Neutrophil (primary cell): ENCODE data around the gene ARHGAP6.

Experiments
- H3K27ac ChIP-seq: fragments of 200-600 bp; sonication (generic); 2 replicates; pipeline ENCODE4 v1.5.1; 2016; ENCODE audit warnings: mild to moderate bottlenecking, moderate library complexity
- H3K27me3 ChIP-seq: fragments of 200-600 bp; sonication (generic); 2 replicates; pipeline ENCODE4 v1.6.0; 2016; ENCODE audit warnings: mild to moderate bottlenecking
- H3K36me3 ChIP-seq: fragments of 200-600 bp; sonication (generic); 2 replicates; pipeline ENCODE4 v1.5.1; 2017
- H3K4me1 ChIP-seq, 2 experiments: fragments of 200-600 bp in 1 of 2; sonication (generic) in 1 of 2; 1 replicate in 1 of 2; 2 replicates in 1 of 2; pipeline versions ENCODE4 v1.5.1 to v1.6.1; 2013 to 2016; ENCODE audit warnings: low read depth in 1 of 2, low read length in 1 of 2, mild to moderate bottlenecking in 1 of 2, moderate library complexity in 1 of 2; ENCODE audit not compliant: control insufficient read depth in 1 of 2, insufficient read depth in 1 of 2
- H3K4me3 ChIP-seq, 2 experiments: fragments of 200-600 bp in 1 of 2; sonication (generic) in 1 of 2; 1 replicate in 1 of 2; 2 replicates in 1 of 2; pipeline ENCODE4 v1.5.1; 2013 to 2016; ENCODE audit warnings: low read depth in 1 of 2, low read length in 1 of 2, mild to moderate bottlenecking in 1 of 2, moderate library complexity in 1 of 2
- H3K9me3 ChIP-seq: fragments of 200-600 bp; sonication (generic); 2 replicates; pipeline ENCODE4 v1.5.1; 2016
- CTCF ChIP-seq: fragments of 200-600 bp; sonication (generic); IDR thresholded peaks from 2 replicates; pipeline ENCODE4 v1.5.1; 2016; ENCODE audit warnings: antibody characterized with exemption

ARHGAP6 gene

GRCh38 chrX:11591723-11592346 lies 73.9 kb downstream of the ARHGAP6 start:
- H3K4me3 ChIP-seq, result no peak overlapping the region
- no peak for TF ChIP-seq CTCF
- no peaks in the 10 kb centered on the region for H3K27me3 ChIP-seq
- H3K36me3 ChIP-seq, result no peaks in the 10 kb centered on the region
- no peaks in the 10 kb centered on the region for H3K4me1 ChIP-seq
- H3K9me3 ChIP-seq, result no peaks in the 10 kb centered on the region
- H3K27ac ChIP-seq, result no peak overlapping the region

DNA sequence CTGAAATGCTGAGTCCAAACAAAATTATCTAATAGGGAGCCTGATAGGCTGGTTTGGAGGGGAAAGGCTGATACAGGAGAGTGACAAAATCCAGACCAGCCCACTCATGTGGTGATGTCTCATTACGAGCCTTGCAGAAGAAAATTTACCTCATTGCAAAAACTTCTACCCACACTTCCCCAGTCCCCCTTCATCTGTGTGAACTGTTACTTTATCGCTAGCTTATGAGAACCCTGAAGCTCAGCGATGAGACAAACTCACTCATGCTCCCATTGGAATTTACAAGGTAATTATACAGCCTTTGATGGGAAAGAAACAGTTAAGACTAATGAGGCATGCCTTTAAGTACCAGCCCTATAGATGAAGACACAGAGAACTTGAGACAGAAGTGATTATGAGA lies 76.1 kb downstream of the ARHGAP6 start:
- no peak for TF ChIP-seq CTCF
- Histone ChIP-seq H3K4me1 (no peaks in the 10 kb centered on the region), H3K9me3 (no peaks in the 10 kb centered on the region), H3K27me3 (no peaks in the 10 kb centered on the region), H3K4me3 (no peak overlapping the region), H3K27ac (no peak overlapping the region), H3K36me3 (no peaks in the 10 kb centered on the region)

- Histone ChIP-seq H3K36me3 (no peaks in the 10 kb centered on the region), H3K4me1 (no peaks in the 10 kb centered on the region), H3K27ac (no peak overlapping the region), H3K9me3 (no peaks in the 10 kb centered on the region), H3K27me3 (no peaks in the 10 kb centered on the region), H3K4me3 (no peak overlapping the region)
- no peak for TF ChIP-seq CTCF
Observed at GRCh38 chrX:11588097-11588496, 77.6 kb downstream of the ARHGAP6 start.

DNA sequence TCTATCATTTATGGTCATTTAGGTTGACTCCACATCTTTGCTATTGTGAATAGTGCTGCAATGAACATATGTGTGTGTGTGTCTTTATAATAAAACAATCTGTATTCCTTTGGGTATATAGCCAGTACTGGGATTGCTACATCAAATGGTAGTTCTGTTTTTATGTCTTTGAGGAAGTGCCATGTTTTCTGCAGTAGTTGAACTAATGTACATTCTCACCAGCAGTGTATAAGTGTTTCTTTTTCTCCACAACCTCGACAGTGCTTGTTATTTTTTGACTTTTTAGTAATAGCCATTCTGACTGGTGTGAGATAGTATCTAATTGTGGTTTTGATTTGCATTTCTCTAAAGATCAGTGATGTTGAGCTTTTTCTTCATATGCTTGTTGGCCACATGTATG lies 80.5 kb downstream of the ARHGAP6 start:
- Histone ChIP-seq H3K36me3 (no peaks in the 10 kb centered on the region), H3K4me3 (no peak overlapping the region), H3K27ac (no peak overlapping the region), H3K27me3 (no peaks in the 10 kb centered on the region), H3K9me3 (no peaks in the 10 kb centered on the region), H3K4me1 (no peaks in the 10 kb centered on the region)
- no peak for TF ChIP-seq CTCF

DNA sequence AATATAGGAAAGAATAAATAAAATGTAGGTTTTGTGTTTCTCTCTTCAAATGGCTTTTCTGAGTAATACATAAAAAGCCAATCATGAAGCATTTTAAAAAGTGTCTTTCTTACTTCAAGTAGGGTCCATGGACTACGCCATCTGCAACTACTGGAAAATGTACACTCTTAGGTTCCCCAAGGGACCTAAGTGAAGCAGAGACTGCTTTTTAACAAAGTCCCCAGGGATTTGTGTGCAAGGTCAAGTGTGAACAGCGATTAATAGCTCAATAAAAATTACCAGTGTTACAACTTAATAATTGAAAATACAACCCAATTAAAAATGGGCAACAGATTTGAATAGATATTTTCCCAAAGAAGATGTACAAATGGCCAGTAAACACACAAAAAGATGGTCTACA lies 84.9 kb downstream of the ARHGAP6 start:
- Histone ChIP-seq H3K36me3 (no peaks in the 10 kb centered on the region), H3K27ac (no peak overlapping the region), H3K9me3 (no peaks in the 10 kb centered on the region), H3K27me3 (no peaks in the 10 kb centered on the region), H3K4me1 (no peaks in the 10 kb centered on the region), H3K4me3 (no peak overlapping the region)
- TF ChIP-seq CTCF, result no peak
